NCI-H446 treated with DMSO at 0.1 percent for 48 hours (cell line): Measurements from ENCODE around the gene TMPRSS3.

Source experiments
- DNase-seq: peaks from one replicate; lab custom pipeline; 2025; lab: John Stamatoyannopoulos, UW

The TMPRSS3 gene

GRCh38 chr21:42331660-42332059 lies 64.2 kb downstream of the TMPRSS3 start:
- no peak for DNase-seq

- no peak for DNase-seq
Observed at GRCh38 chr21:42330380-42331371, 65.2 kb downstream of the TMPRSS3 start.

- DNase-seq: no peak
Observed at GRCh38 chr21:42324896-42325295, 71.0 kb downstream of the TMPRSS3 start.
